ENCODE measurements around the gene XAB2.

GRCh38 chr19:7662657-7663056 lies 33.3 kb upstream of the XAB2 start:
- TF ChIP-seq CTCF (IDR thresholded peaks at IDR 0.05) (no peak), EZH2 (IDR thresholded peaks at IDR 0.05; ENCODE audit: borderline replicate concordance, insufficient read depth, low read depth, low read length, poor library complexity, severe bottlenecking) (no peak)

All from B cell (primary cell).